Glomerular visceral epithelial cell (primary cell): ENCODE data around the gene HCAR2.
"Not testable (repeated sequence)": the region's sequence is repeated elsewhere in the genome, so short reads cannot be mapped to it uniquely, and the experiment has no call there.

ENCODE experiments used
- DNase-seq: peaks from one replicate; pipeline ENCODE4 v3.0.0-alpha.2; 2016; ENCODE audit errors: extremely low spot score

The HCAR2 gene

GRCh38 chr12:122665759-122666158, 37.4 kb downstream of the HCAR2 start:
- DNase-seq = no peak

DNA sequence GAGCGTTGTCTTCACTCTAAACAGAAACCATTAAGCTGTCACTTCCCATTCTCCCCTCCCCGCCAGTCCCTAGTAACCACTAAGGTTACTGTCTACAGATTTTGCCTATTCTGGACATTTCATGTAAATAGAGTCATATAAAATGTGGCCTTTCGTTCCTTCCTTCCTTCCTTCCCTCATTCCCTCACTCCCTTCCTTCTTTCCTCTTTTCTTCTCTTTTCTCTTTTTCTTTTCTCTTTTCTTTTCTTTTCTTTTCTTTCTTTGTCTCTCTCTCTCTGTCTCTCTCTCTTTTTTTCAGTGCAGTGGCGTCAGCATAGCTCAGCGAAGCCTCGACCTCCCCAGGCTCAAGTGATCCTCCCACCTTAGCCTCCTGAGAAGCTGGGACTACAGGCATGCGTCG, 37.8 kb downstream of the HCAR2 start:
- no peak for DNase-seq

DNA sequence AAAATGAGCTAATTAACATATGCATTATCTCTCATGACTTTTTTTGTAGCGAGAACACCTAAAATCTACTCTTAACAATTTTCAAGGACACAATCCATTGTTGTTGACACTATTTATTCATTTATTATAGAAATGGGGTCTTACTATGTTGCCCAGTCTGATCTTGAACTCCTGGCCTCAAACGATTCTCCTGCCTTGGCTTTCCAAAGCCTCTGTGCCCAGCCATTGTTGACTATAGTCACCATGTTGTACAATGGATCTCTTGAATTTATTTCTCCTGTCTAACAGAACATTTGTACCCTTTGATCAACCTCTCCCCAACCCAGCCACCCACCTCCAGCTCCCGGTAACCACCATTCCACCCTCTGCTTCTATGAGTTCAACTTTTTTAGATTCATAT, 41.2 kb downstream of the HCAR2 start:
- no peak for DNase-seq

GRCh38 chr12:122661246-122661645, 41.9 kb downstream of the HCAR2 start:
- no peak for DNase-seq

GRCh38 chr12:122659579-122659978, 43.6 kb downstream of the HCAR2 start:
- DNase-seq = no peak

DNA sequence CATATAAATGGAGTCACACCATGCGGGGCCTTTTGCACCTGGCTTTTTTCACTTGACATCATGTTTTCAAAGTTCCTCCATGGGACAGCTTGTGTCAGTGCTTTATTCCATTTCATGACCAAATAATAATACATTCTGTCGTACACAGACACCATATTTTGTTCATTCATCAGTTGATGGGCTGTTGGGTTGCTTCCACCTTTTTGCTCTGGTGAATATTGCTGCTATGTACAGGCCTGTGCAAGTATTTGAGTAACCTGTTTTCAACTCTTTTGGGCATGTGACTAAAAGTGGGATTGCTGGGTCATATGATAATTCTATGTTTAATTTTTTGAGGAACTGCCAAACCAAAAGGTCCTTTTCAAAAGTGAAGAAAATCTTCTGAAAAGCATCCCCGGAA, 46.9 kb downstream of the HCAR2 start:
- no peak for DNase-seq

DNA sequence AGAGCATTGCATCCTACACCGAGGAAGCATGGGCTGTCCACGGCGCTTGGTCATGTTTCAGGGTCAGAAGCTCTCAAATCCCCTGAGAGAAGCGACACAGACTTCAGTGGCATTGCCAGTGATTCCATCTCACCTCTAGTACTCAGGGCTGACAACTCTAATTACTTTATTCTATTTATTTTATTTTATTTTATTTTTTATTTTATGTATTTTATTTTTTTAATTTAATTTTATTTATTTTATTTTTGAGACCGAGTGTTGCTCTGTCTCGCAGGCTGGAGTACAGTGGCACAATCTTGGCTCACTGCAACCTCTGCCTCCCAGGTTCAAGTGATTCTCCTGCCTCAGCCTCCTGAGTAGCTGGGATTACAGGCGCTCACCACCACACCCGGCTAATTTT, 49.9 kb downstream of the HCAR2 start:
- not testable (repeated sequence) for DNase-seq

GRCh38 chr12:122651520-122652224, 51.5 kb downstream of the HCAR2 start:
- no peak for DNase-seq
